ENCODE data around the gene SPTBN1. TPM values are rescaled to one million over a fixed set of nuclear protein-coding genes. Genes with fewer than 3 reads are reported as not detected.

SPTBN1 gene
- total and polyA plus RNA-seq, 2 of the 13 experiments (the other 11 are each of a cell fraction or from before 2014, with no cell fraction given): 123 to 299 TPM

- TF ChIP-seq, protein P1, sequence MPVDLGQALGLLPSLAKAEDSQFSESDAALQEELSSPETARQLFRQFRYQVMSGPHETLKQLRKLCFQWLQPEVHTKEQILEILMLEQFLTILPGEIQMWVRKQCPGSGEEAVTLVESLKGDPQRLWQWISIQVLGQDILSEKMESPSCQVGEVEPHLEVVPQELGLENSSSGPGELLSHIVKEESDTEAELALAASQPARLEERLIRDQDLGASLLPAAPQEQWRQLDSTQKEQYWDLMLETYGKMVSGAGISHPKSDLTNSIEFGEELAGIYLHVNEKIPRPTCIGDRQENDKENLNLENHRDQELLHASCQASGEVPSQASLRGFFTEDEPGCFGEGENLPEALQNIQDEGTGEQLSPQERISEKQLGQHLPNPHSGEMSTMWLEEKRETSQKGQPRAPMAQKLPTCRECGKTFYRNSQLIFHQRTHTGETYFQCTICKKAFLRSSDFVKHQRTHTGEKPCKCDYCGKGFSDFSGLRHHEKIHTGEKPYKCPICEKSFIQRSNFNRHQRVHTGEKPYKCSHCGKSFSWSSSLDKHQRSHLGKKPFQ (CRISPR knock-in tag; IDR thresholded peaks at IDR 0.05; ENCODE audit: insufficient replicate concordance): peak; percentile 49
- TF ChIP-seq ZNF274 (CRISPR knock-in tag; IDR thresholded peaks at IDR 0.05) (no peak), GATAD2A (CRISPR knock-in tag; IDR thresholded peaks at IDR 0.05) (0 out of 2 replicates have a peak, but pooled peaks have one; percentile 7), ZSCAN25 (CRISPR knock-in tag; IDR thresholded peaks at IDR 0.05) (no peak; the same call in 1 of the 2 replicates), SALL1 (CRISPR knock-in tag; IDR thresholded peaks at IDR 0.05) (no peak; the same call in 1 of the 2 replicates)
- TF ChIP-seq, protein P2, sequence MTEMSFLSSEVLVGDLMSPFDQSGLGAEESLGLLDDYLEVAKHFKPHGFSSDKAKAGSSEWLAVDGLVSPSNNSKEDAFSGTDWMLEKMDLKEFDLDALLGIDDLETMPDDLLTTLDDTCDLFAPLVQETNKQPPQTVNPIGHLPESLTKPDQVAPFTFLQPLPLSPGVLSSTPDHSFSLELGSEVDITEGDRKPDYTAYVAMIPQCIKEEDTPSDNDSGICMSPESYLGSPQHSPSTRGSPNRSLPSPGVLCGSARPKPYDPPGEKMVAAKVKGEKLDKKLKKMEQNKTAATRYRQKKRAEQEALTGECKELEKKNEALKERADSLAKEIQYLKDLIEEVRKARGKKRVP (CRISPR knock-in tag; IDR thresholded peaks at IDR 0.05): no peak
- TF ChIP-seq, protein P3, sequence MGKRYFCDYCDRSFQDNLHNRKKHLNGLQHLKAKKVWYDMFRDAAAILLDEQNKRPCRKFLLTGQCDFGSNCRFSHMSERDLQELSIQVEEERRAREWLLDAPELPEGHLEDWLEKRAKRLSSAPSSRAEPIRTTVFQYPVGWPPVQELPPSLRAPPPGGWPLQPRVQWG (CRISPR knock-in tag; IDR thresholded peaks at IDR 0.05; ENCODE audit: borderline replicate concordance, low read depth): no peak
Measured at GRCh38 chr2:54590216-54591120, 134.3 kb downstream of the SPTBN1 start (continued).

GRCh38 chr2:54591551-54591950 is 135.4 kb downstream of the SPTBN1 start:
- H3K4me3 ChIP-seq (replicated peaks in 1 of 3; ENCODE audit: insufficient read depth in 1 of 3, low read depth in 2 of 3, low read length in 3 of 3): no peak overlapping the region
- H3K27ac ChIP-seq (ENCODE audit: extremely low read length, insufficient read depth, low read length): peak overlapping the region; percentile 92
- WGBS (ENCODE audit: low lambda C conversion rate): 94% methylated on average over 3 of the region's 3 CpGs
- H2AFZ ChIP-seq (ENCODE audit: low read length): no peak overlapping the region
- CTCF ChIA-PET (ENCODE audit: low intra/inter-chr PET ratio, low total read pairs): no interaction called here
- peaks cover 88% of the 10 kb centered on the region for H3K4me1 ChIP-seq (ENCODE audit: insufficient read depth, low read length)
- FAIRE-seq (no peak), DNase-seq (ENCODE audit: low spot score) (no peak), ATAC-seq (no peak)
- in situ Hi-C loops (cut with HindIII; ENCODE audit: extremely low pct_ligation_motif_present, low pct_unique_long_range_greater_than_20kb) (no loop called here), intact Hi-C loops (cut with micrococcal nuclease; ENCODE audit: unreplicated experiment) (no loop called here)
- H3K4me2 ChIP-seq (ENCODE audit: low read depth, low read length): no peak overlapping the region
- H3K27me3 ChIP-seq (ENCODE audit: control insufficient read depth in 1 of 2, insufficient read depth in 2 of 2, low read length in 2 of 2): no peaks in the 10 kb centered on the region
- H3K9me3 ChIP-seq (ENCODE audit: low read length): no peaks in the 10 kb centered on the region
- POLR2A ChIA-PET: interaction anchor here (1.1 to 3.0 kb wide), 7 partner anchors 9 to 32 kb away, joined by 3 to 42 read pairs (median 3); no protein-coding TSS in a partner anchor
- no TSS peak for BruUV-seq (replicated peaks)
- H4K20me1 ChIP-seq (ENCODE audit: insufficient read depth, low read length): peaks cover 57% of the 10 kb centered on the region
- no peak overlapping the region for H3K9ac ChIP-seq (ENCODE audit: insufficient read depth, low read depth, low read length)
- TF ChIP-seq REL (CRISPR knock-in tag; conservative IDR thresholded peaks at IDR 0.05) (no peak), RBM22 (optimal IDR thresholded peaks at IDR 0.05; ENCODE audit: low read length) (peak; percentile 88)
- TF ChIP-seq, protein P4, sequence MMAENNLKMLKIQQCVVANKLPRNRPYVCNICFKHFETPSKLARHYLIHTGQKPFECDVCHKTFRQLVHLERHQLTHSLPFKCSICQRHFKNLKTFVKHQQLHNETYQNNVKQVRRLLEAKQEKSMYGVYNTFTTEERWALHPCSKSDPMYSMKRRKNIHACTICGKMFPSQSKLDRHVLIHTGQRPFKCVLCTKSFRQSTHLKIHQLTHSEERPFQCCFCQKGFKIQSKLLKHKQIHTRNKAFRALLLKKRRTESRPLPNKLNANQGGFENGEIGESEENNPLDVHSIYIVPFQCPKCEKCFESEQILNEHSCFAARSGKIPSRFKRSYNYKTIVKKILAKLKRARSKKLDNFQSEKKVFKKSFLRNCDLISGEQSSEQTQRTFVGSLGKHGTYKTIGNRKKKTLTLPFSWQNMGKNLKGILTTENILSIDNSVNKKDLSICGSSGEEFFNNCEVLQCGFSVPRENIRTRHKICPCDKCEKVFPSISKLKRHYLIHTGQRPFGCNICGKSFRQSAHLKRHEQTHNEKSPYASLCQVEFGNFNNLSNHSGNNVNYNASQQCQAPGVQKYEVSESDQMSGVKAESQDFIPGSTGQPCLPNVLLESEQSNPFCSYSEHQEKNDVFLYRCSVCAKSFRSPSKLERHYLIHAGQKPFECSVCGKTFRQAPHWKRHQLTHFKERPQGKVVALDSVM (CRISPR knock-in tag; IDR thresholded peaks at IDR 0.05): peak; percentile 69
- H3K36me3 ChIP-seq (replicated peaks in 1 of 2; ENCODE audit: control insufficient read depth in 1 of 2, insufficient read depth in 2 of 2, low read length in 2 of 2): peaks cover 27 to 52% of the 10 kb centered on the region in 2 experiments
- H3K79me2 ChIP-seq (ENCODE audit: insufficient read depth, low read length): peaks cover 99% of the 10 kb centered on the region
